ENCODE results near the gene RAPGEF3.

RAPGEF3 gene

GRCh38 chr12:47758834-47759690 lies at the start of gene RAPGEF3:
TSS of gene RAPGEF3 (minus strand) at chr12:47758880. CDS start at chr12:47758556, 324 bp downstream.
- peaks cover 54% of the 10 kb centered on the region for H3K4me1 ChIP-seq (ENCODE audit: control insufficient read depth, insufficient read depth, low read length)
- no peaks in the 10 kb centered on the region for H3K27me3 ChIP-seq (ENCODE audit: control insufficient read depth, insufficient read depth, low read length)
- H3K9me3 ChIP-seq (ENCODE audit: control insufficient read depth, low read length): no peaks in the 10 kb centered on the region
- H3K9ac ChIP-seq (ENCODE audit: low read length): peak within 1 kb of the TSS; percentile 90
- peak within 1 kb of the TSS; percentile 74 for H3K4me3 ChIP-seq (ENCODE audit: low read length)
- no peaks in the 10 kb centered on the region for H3K36me3 ChIP-seq (ENCODE audit: control insufficient read depth, insufficient read depth, low read length)

GRCh38 chr12:47808050-47808449 lies 49.4 kb upstream of the RAPGEF3 start:
- no peaks in the 10 kb centered on the region for H3K36me3 ChIP-seq (ENCODE audit: control insufficient read depth, insufficient read depth, low read length)
- H3K27me3 ChIP-seq (ENCODE audit: control insufficient read depth, insufficient read depth, low read length): no peaks in the 10 kb centered on the region
- peaks cover 75% of the 10 kb centered on the region for H3K4me1 ChIP-seq (ENCODE audit: control insufficient read depth, insufficient read depth, low read length)
- H3K9ac ChIP-seq (ENCODE audit: low read length): peak overlapping the region; percentile 12
- H3K9me3 ChIP-seq (ENCODE audit: control insufficient read depth, low read length): no peaks in the 10 kb centered on the region
- no peak overlapping the region for H3K4me3 ChIP-seq (ENCODE audit: low read length)

- Histone ChIP-seq H3K9me3 (ENCODE audit: control insufficient read depth, low read length) (no peaks in the 10 kb centered on the region), H3K4me3 (ENCODE audit: low read length) (no peak overlapping the region), H3K9ac (ENCODE audit: low read length) (peak overlapping the region; percentile 12), H3K27me3 (ENCODE audit: control insufficient read depth, insufficient read depth, low read length) (no peaks in the 10 kb centered on the region), H3K36me3 (ENCODE audit: control insufficient read depth, insufficient read depth, low read length) (no peaks in the 10 kb centered on the region), H3K4me1 (ENCODE audit: control insufficient read depth, insufficient read depth, low read length) (peaks cover 76% of the 10 kb centered on the region)
Measured at GRCh38 chr12:47807338-47807737, 48.7 kb upstream of the RAPGEF3 start.

- H3K9me3 ChIP-seq (ENCODE audit: control insufficient read depth, low read length): no peaks in the 10 kb centered on the region
Measured at GRCh38 chr12:47805417-47805816, 46.7 kb upstream of the RAPGEF3 start.

GRCh38 chr12:47804171-47804570 lies 45.5 kb upstream of the RAPGEF3 start:
- no peak overlapping the region for H3K9ac ChIP-seq (ENCODE audit: low read length)
- peaks cover 64% of the 10 kb centered on the region for H3K4me1 ChIP-seq (ENCODE audit: control insufficient read depth, insufficient read depth, low read length)
- no peaks in the 10 kb centered on the region for H3K27me3 ChIP-seq (ENCODE audit: control insufficient read depth, insufficient read depth, low read length)
- H3K4me3 ChIP-seq (ENCODE audit: low read length): no peak overlapping the region
- H3K36me3 ChIP-seq (ENCODE audit: control insufficient read depth, insufficient read depth, low read length): no peaks in the 10 kb centered on the region
- H3K9me3 ChIP-seq (ENCODE audit: control insufficient read depth, low read length): no peaks in the 10 kb centered on the region

More at GRCh38 chr12:47805417-47805816, 46.7 kb upstream of the RAPGEF3 start:
- Histone ChIP-seq H3K27me3 (ENCODE audit: control insufficient read depth, insufficient read depth, low read length) (no peaks in the 10 kb centered on the region), H3K4me1 (ENCODE audit: control insufficient read depth, insufficient read depth, low read length) (peaks cover 72% of the 10 kb centered on the region), H3K9ac (ENCODE audit: low read length) (no peak overlapping the region), H3K36me3 (ENCODE audit: control insufficient read depth, insufficient read depth, low read length) (no peaks in the 10 kb centered on the region), H3K4me3 (ENCODE audit: low read length) (no peak overlapping the region)

- no peaks in the 10 kb centered on the region for H3K9me3 ChIP-seq (ENCODE audit: control insufficient read depth, low read length)
- H3K27me3 ChIP-seq (ENCODE audit: control insufficient read depth, insufficient read depth, low read length): no peaks in the 10 kb centered on the region
- H3K9ac ChIP-seq (ENCODE audit: low read length): peak overlapping the region; percentile 30
- H3K4me1 ChIP-seq (ENCODE audit: control insufficient read depth, insufficient read depth, low read length): peaks cover 55% of the 10 kb centered on the region
- no peak overlapping the region for H3K4me3 ChIP-seq (ENCODE audit: low read length)
- no peaks in the 10 kb centered on the region for H3K36me3 ChIP-seq (ENCODE audit: control insufficient read depth, insufficient read depth, low read length)
Measured at GRCh38 chr12:47803191-47803875, 44.7 kb upstream of the RAPGEF3 start.

GRCh38 chr12:47802312-47802711 lies 43.6 kb upstream of the RAPGEF3 start:
- Histone ChIP-seq H3K4me3 (ENCODE audit: low read length) (no peak overlapping the region), H3K27me3 (ENCODE audit: control insufficient read depth, insufficient read depth, low read length) (no peaks in the 10 kb centered on the region), H3K4me1 (ENCODE audit: control insufficient read depth, insufficient read depth, low read length) (peaks cover 45% of the 10 kb centered on the region), H3K9me3 (ENCODE audit: control insufficient read depth, low read length) (no peaks in the 10 kb centered on the region), H3K36me3 (ENCODE audit: control insufficient read depth, insufficient read depth, low read length) (no peaks in the 10 kb centered on the region), H3K9ac (ENCODE audit: low read length) (peak overlapping the region; percentile 30)

GRCh38 chr12:47801904-47802246 lies 43.2 kb upstream of the RAPGEF3 start:
- H3K4me1 ChIP-seq (ENCODE audit: control insufficient read depth, insufficient read depth, low read length): peaks cover 41% of the 10 kb centered on the region
- H3K36me3 ChIP-seq (ENCODE audit: control insufficient read depth, insufficient read depth, low read length): peaks cover 1% of the 10 kb centered on the region
- H3K4me3 ChIP-seq (ENCODE audit: low read length): no peak overlapping the region
- H3K9ac ChIP-seq (ENCODE audit: low read length): no peak overlapping the region
- no peaks in the 10 kb centered on the region for H3K27me3 ChIP-seq (ENCODE audit: control insufficient read depth, insufficient read depth, low read length)
- H3K9me3 ChIP-seq (ENCODE audit: control insufficient read depth, low read length): no peaks in the 10 kb centered on the region

GRCh38 chr12:47801170-47801903 lies 42.7 kb upstream of the RAPGEF3 start:
- Histone ChIP-seq H3K4me3 (ENCODE audit: low read length) (no peak overlapping the region), H3K9ac (ENCODE audit: low read length) (no peak overlapping the region), H3K27me3 (ENCODE audit: control insufficient read depth, insufficient read depth, low read length) (no peaks in the 10 kb centered on the region), H3K36me3 (ENCODE audit: control insufficient read depth, insufficient read depth, low read length) (peaks cover 4% of the 10 kb centered on the region), H3K9me3 (ENCODE audit: control insufficient read depth, low read length) (no peaks in the 10 kb centered on the region), H3K4me1 (ENCODE audit: control insufficient read depth, insufficient read depth, low read length) (peaks cover 35% of the 10 kb centered on the region)

GRCh38 chr12:47800582-47800981 lies 41.9 kb upstream of the RAPGEF3 start:
- peaks cover 28% of the 10 kb centered on the region for H3K4me1 ChIP-seq (ENCODE audit: control insufficient read depth, insufficient read depth, low read length)

GRCh38 chr12:47799357-47799955 lies 40.8 kb upstream of the RAPGEF3 start:
- H3K9ac ChIP-seq (ENCODE audit: low read length): no peak overlapping the region
- H3K36me3 ChIP-seq (ENCODE audit: control insufficient read depth, insufficient read depth, low read length): peaks cover 4% of the 10 kb centered on the region
- no peak overlapping the region for H3K4me3 ChIP-seq (ENCODE audit: low read length)
- no peaks in the 10 kb centered on the region for H3K9me3 ChIP-seq (ENCODE audit: control insufficient read depth, low read length)
- peaks cover 19% of the 10 kb centered on the region for H3K4me1 ChIP-seq (ENCODE audit: control insufficient read depth, insufficient read depth, low read length)
- no peaks in the 10 kb centered on the region for H3K27me3 ChIP-seq (ENCODE audit: control insufficient read depth, insufficient read depth, low read length)

More at GRCh38 chr12:47800582-47800981, 41.9 kb upstream of the RAPGEF3 start:
- H3K9ac ChIP-seq (ENCODE audit: low read length): no peak overlapping the region
- no peaks in the 10 kb centered on the region for H3K9me3 ChIP-seq (ENCODE audit: control insufficient read depth, low read length)
- peaks cover 4% of the 10 kb centered on the region for H3K36me3 ChIP-seq (ENCODE audit: control insufficient read depth, insufficient read depth, low read length)
- H3K4me3 ChIP-seq (ENCODE audit: low read length): no peak overlapping the region
- H3K27me3 ChIP-seq (ENCODE audit: control insufficient read depth, insufficient read depth, low read length): no peaks in the 10 kb centered on the region

All from mucosa of stomach (tissue), 1 donor.